IMR-90 (cell line): ENCODE measurements around the gene PLCB2. TPM values are rescaled to one million over a fixed set of nuclear protein-coding genes. Genes with fewer than 3 reads are reported as not detected.

Source experiments
- ATAC-seq: fragments of 200-7000 bp; cut with Tn5 transposase; 2 replicates; pipeline ENCODE4 v1.9.1; 2020; ENCODE audit warnings: low read depth, mild to moderate bottlenecking, moderate library complexity
- BruUV-seq: library from RNA; stranded (reverse); fragments of 400-500 nt; replicated peaks from 2 replicates; lab custom pipeline; 2021; lab: Mats Ljungman, UMichigan
- CTCF ChIA-PET: fragments of 300-600 bp; formaldehyde crosslinking; extraction: SDS; loops from one replicate; lab custom pipeline; 2021; ENCODE audit warnings: antibody characterized with exemption; lab: Yijun Ruan, JAX
- POLR2A ChIA-PET: fragments of 300-600 bp; sonication (Branson Sonifier 250); formaldehyde crosslinking; loops from one replicate; lab custom pipeline; 2022; ENCODE audit warnings: antibody characterized with exemption; ENCODE audit not compliant: unreplicated experiment; lab: Charles Lee
- DNase-seq: peaks from one replicate; pipeline ENCODE4 v3.0.0; 2013
- H2AFZ ChIP-seq: replicated peaks from 2 replicates; pipeline ENCODE3; 2013; ENCODE audit warnings: low read length, mild to moderate bottlenecking; ENCODE audit not compliant: poor library complexity
- H2AK5ac ChIP-seq: 2 replicates; pipeline ENCODE4 v1.6.1; 2013; ENCODE audit warnings: low read depth, low read length, inconsistent platforms
- H2AK9ac ChIP-seq: replicated peaks from 2 replicates; pipeline ENCODE3; 2013; ENCODE audit warnings: mild to moderate bottlenecking, low read depth, low read length, moderate library complexity; ENCODE audit not compliant: poor library complexity
- H2BK120ac ChIP-seq: 2 replicates; pipeline ENCODE4 v1.6.1; 2013; ENCODE audit warnings: low read depth, low read length, inconsistent platforms
- H2BK15ac ChIP-seq: 3 replicates; pipeline ENCODE4 v1.6.1; 2013; ENCODE audit warnings: low read depth, low read length, inconsistent platforms
- H2BK20ac ChIP-seq: 2 replicates; pipeline ENCODE4 v1.6.1; 2013; ENCODE audit warnings: low read depth, mild to moderate bottlenecking, inconsistent platforms, low read length, moderate library complexity
- H2BK5ac ChIP-seq: 2 replicates; pipeline ENCODE4 v1.6.1; 2013; ENCODE audit warnings: mild to moderate bottlenecking, low read depth, low read length, inconsistent platforms; ENCODE audit not compliant: poor library complexity, severe bottlenecking
- H3K14ac ChIP-seq: replicated peaks from 2 replicates; pipeline ENCODE4 v1.6.1; 2013; ENCODE audit warnings: low read depth, low read length, inconsistent platforms
- H3K18ac ChIP-seq: 2 replicates; pipeline ENCODE4 v1.6.1; 2013; ENCODE audit warnings: low read depth, low read length, control low read depth
- H3K23ac ChIP-seq: 2 replicates; pipeline ENCODE4 v1.6.1; 2013; ENCODE audit warnings: low read depth, low read length, inconsistent platforms
- H3K27ac ChIP-seq: 2 replicates; pipeline ENCODE4 v1.5.1; 2013; ENCODE audit warnings: mild to moderate bottlenecking, control low read depth, low read length; ENCODE audit not compliant: insufficient read depth
- H3K27me3 ChIP-seq: 2 replicates; pipeline ENCODE4 v1.6.1; 2013; ENCODE audit warnings: low read length; ENCODE audit not compliant: control insufficient read depth, insufficient read depth
- H3K36me3 ChIP-seq: 2 replicates; pipeline ENCODE4 v1.6.1; 2013; ENCODE audit warnings: low read length, mixed read lengths; ENCODE audit not compliant: control insufficient read depth, insufficient read depth
- H3K4ac ChIP-seq: 2 replicates; pipeline ENCODE4 v1.6.1; 2013; ENCODE audit warnings: low read depth, low read length, inconsistent platforms
- H3K4me1 ChIP-seq: 2 replicates; pipeline ENCODE4 v1.6.1; 2013; ENCODE audit warnings: low read length, mixed read lengths; ENCODE audit not compliant: control insufficient read depth, insufficient read depth
- H3K4me2 ChIP-seq: 2 replicates; pipeline ENCODE4 v1.6.1; 2013; ENCODE audit warnings: low read depth, mild to moderate bottlenecking, control low read depth, low read length, moderate library complexity
- H3K4me3 ChIP-seq: 2 replicates; pipeline ENCODE4 v1.5.1; 2013; ENCODE audit warnings: low read depth, mild to moderate bottlenecking, control low read depth, low read length, moderate library complexity; ENCODE audit not compliant: insufficient read depth
- H3K56ac ChIP-seq: 2 replicates; pipeline ENCODE4 v1.6.1; 2013; ENCODE audit warnings: low read length, inconsistent platforms; ENCODE audit not compliant: insufficient read depth; ENCODE audit errors: extremely low read depth
- H3K79me1 ChIP-seq, 2 experiments: 2 replicates each; pipeline ENCODE4 v1.6.1; 2013; ENCODE audit warnings: low read length in 2 of 2, inconsistent platforms in 1 of 2, low read depth in 1 of 2
- H3K9ac ChIP-seq: 2 replicates; pipeline ENCODE4 v1.6.1; 2013; ENCODE audit warnings: low read depth, low read length, control low read depth
- H3K9me1 ChIP-seq: 2 replicates; pipeline ENCODE4 v1.6.1; 2013; ENCODE audit warnings: low read length, inconsistent platforms; ENCODE audit not compliant: insufficient read depth
- H3K9me3 ChIP-seq: 2 replicates; pipeline ENCODE4 v1.6.1; 2013; ENCODE audit warnings: low read length; ENCODE audit not compliant: control insufficient read depth, insufficient read depth
- H4K20me1 ChIP-seq: 2 replicates; pipeline ENCODE4 v1.6.1; 2013; ENCODE audit warnings: low read length, inconsistent platforms; ENCODE audit not compliant: insufficient read depth
- H4K5ac ChIP-seq: 2 replicates; pipeline ENCODE4 v1.6.1; 2013; ENCODE audit warnings: mild to moderate bottlenecking, low read depth, low read length, control low read depth
- H4K8ac ChIP-seq, 2 experiments: 2 replicates each; pipeline ENCODE4 v1.6.1; 2013; ENCODE audit warnings: low read depth in 2 of 2, low read length in 2 of 2, control low read depth in 1 of 2, inconsistent platforms in 1 of 2
- H4K91ac ChIP-seq: 2 replicates; pipeline ENCODE4 v1.6.1; 2013; ENCODE audit warnings: low read depth, low read length, inconsistent platforms; ENCODE audit not compliant: insufficient read depth
- BHLHE40 ChIP-seq: fragments of 150-350 bp; IDR thresholded peaks from 2 replicates; pipeline ENCODE4 v1.6.1; 2016; ENCODE audit warnings: mild to moderate bottlenecking, low read depth, low read length
- CEBPB ChIP-seq: IDR thresholded peaks from 2 replicates; pipeline ENCODE4 v1.6.1; 2012; ENCODE audit warnings: low read depth, low read length, improper control_type of control experiment
- CHD1 ChIP-seq: IDR thresholded peaks from 2 replicates; pipeline ENCODE4 v1.6.1; 2012; ENCODE audit warnings: low read depth, low read length, improper control_type of control experiment
- CTCF ChIP-seq: conservative IDR thresholded peaks from 2 replicates; pipeline ENCODE4 v1.5.1; 2012; ENCODE audit warnings: mild to moderate bottlenecking, low read depth, low read length, improper control_type of control experiment
- FOS ChIP-seq: fragments of 150-350 bp; IDR thresholded peaks from 2 replicates; pipeline ENCODE4 v1.6.1; 2016; ENCODE audit warnings: low read depth, low read length
- MAZ ChIP-seq: IDR thresholded peaks from 2 replicates; pipeline ENCODE4 v1.6.1; 2012; ENCODE audit warnings: low read depth, mild to moderate bottlenecking, low read length, improper control_type of control experiment, moderate library complexity, borderline replicate concordance
- MXI1 ChIP-seq: IDR thresholded peaks from 2 replicates; pipeline ENCODE4 v1.6.1; 2012; ENCODE audit warnings: low read depth, mild to moderate bottlenecking, low read length, moderate library complexity, borderline replicate concordance
- POLR2A ChIP-seq: IDR thresholded peaks from 2 replicates; pipeline ENCODE4 v1.6.1; 2012; ENCODE audit warnings: mild to moderate bottlenecking, low read depth, low read length
- RAD21 ChIP-seq: IDR thresholded peaks from 2 replicates; pipeline ENCODE4 v1.6.1; 2012; ENCODE audit warnings: low read length, improper control_type of control experiment
- USF2 ChIP-seq: fragments of 150-350 bp; IDR thresholded peaks from 2 replicates; pipeline ENCODE4 v1.6.1; 2017; ENCODE audit warnings: mild to moderate bottlenecking, antibody characterized with exemption, low read length, low read depth
- WGBS, 2 experiments: methylation state at CpG; one replicate each; pipeline versions ENCODE4 v1.1.5 to v1.1.7; 2013; ENCODE audit warnings: missing lambda C conversion rate in 2 of 2; ENCODE audit not compliant: insufficient read length in 1 of 2; ENCODE audit errors: extremely low coverage in 2 of 2; 5-methylcytosine and 5-hydroxymethylcytosine counted together
- dilution Hi-C: fragments of 300-500 bp; cut with HindIII; formaldehyde crosslinking; loops from one replicate; pipeline ENCODE4 v1.14.3; 2018; ENCODE audit warnings: low sequenced_read_pairs; ENCODE audit not compliant: unreplicated experiment
- in situ Hi-C: fragments of 300-500 bp; cut with MboI; formaldehyde crosslinking; loops from 3 replicates; pipeline ENCODE4 v1.14.3; 2019; ENCODE audit warnings: low sequenced_read_pairs, inconsistent platforms, mixed read lengths
- intact Hi-C: fragments of 100-400 bp; cut with micrococcal nuclease; formaldehyde crosslinking; loops from 2 replicates; pipeline ENCODE4 v1.10.0; 2022
- polyA plus RNA-seq, 3 experiments: library from polyadenylated mRNA; depleted of rRNA; stranded (reverse); fragments of >200 nt; gene quantifications; 2 replicates each; pipeline ENCODE4 v1.2.3, GENCODE V29; 2012; ENCODE audit warnings: low replicate concordance in 1 of 3
- total RNA-seq: library from RNA; depleted of rRNA; stranded (reverse); fragments of >200 nt; gene quantifications from 2 replicates; pipeline ENCODE4 v1.2.3, GENCODE V29; 2012

Gene PLCB2
- total and polyA plus RNA-seq, 2 of the 4 experiments (the other 2 are of a cell fraction), result 0.18 to 1.4 TPM

GRCh38 chr15:40265875-40266274 is 41.9 kb downstream of the PLCB2 start:
- Histone ChIP-seq H2AK9ac (peak overlapping the region; percentile 61), H3K79me1 (no peaks in the 10 kb centered on the region), H2BK20ac (peak overlapping the region; percentile 85), H3K56ac (no peak overlapping the region), H2AK5ac (peak overlapping the region; percentile 85; the same call in 1 of the 2 replicates), H4K8ac (no peak overlapping the region; a peak in 1 of 4 replicates), H3K4me1 (peaks cover 15% of the 10 kb centered on the region), H3K14ac (no peak overlapping the region), H4K20me1 (no peaks in the 10 kb centered on the region), H3K23ac (no peak overlapping the region), H2BK15ac (0 out of 3 replicates have a peak overlapping the region, but pooled peaks have one; percentile 47), H3K9ac (no peak overlapping the region), H3K4me3 (no peak overlapping the region), H4K91ac (peak overlapping the region; percentile 75; the same call in 1 of the 2 replicates), H3K9me3 (no peaks in the 10 kb centered on the region), H3K4me2 (no peak overlapping the region), H3K27ac (no peak overlapping the region), H4K5ac (no peak overlapping the region; the same call in 1 of the 2 replicates), H2AFZ (peak overlapping the region; percentile 99), H3K9me1 (peaks cover 12% of the 10 kb centered on the region), H2BK5ac (peak overlapping the region; percentile 50), H3K27me3 (no peaks in the 10 kb centered on the region), H3K36me3 (no peaks in the 10 kb centered on the region), H3K18ac (no peak overlapping the region), H3K4ac (no peak overlapping the region; the same call in 1 of the 2 replicates), H2BK120ac (peak overlapping the region; percentile 76)
- in situ Hi-C loops (no loop called here), dilution Hi-C loops (no loop called here), intact Hi-C loops (no loop called here)
- POLR2A ChIA-PET, result no interaction called here
- ATAC-seq, result no peak
- no peak for TF ChIP-seq USF2
- no peak for TF ChIP-seq FOS
- TF ChIP-seq MAZ, result no peak
- no peak for TF ChIP-seq CTCF
- TF ChIP-seq CHD1, result no peak
- no peak for TF ChIP-seq RAD21
- no peak for TF ChIP-seq POLR2A
- no peak for TF ChIP-seq CEBPB
- TF ChIP-seq BHLHE40, result no peak
- no peak for TF ChIP-seq MXI1
- 98% methylated on average over 7 of the region's 20 CpGs; no CpG with 5 or more reads in 1 of the 2 experiments for WGBS, 2 experiments
- CTCF ChIA-PET, result interaction anchor here (1.6 kb wide), 1 partner anchor 48 kb away, joined by 5 read pairs; no protein-coding TSS in a partner anchor
- BruUV-seq, result no TSS peak
- DNase-seq, result no peak
